OCI-LY1 (cell line): ENCODE data around the gene ATG5.

Source experiments
- CTCF ChIP-seq: fragments of 200-600 bp; sonication (generic), shearing (Covaris generic); IDR thresholded peaks from 2 replicates; pipeline ENCODE4 v1.5.1; 2017; ENCODE audit warnings: mild to moderate bottlenecking, antibody characterized with exemption, low read length, moderate library complexity, mixed read lengths
- EZH2 ChIP-seq: fragments of 200-600 bp; sonication (generic), shearing (Covaris generic); IDR thresholded peaks from 2 replicates; pipeline ENCODE4 v1.8.0; 2017; ENCODE audit warnings: borderline replicate concordance, mixed run types, mild to moderate bottlenecking, antibody characterized with exemption, low read length, moderate library complexity, mixed read lengths

GRCh38 chr6:106184629-106185028, 140.9 kb downstream of the ATG5 start:
- TF ChIP-seq CTCF (no peak), EZH2 (no peak)
